Hepatocyte (in vitro differentiated cells): ENCODE results near the gene PRPF6.

Source experiments
- EZH2 ChIP-seq: fragments of 200-600 bp; sonication (generic); IDR thresholded peaks from 2 replicates; pipeline ENCODE4 v1.6.1; 2016; ENCODE audit warnings: antibody characterized with exemption, mild to moderate bottlenecking, borderline replicate concordance
- TF ChIP-seq, protein P1 (sequence below): fragments of 200-600 bp; sonication (generic); IDR thresholded peaks from 2 replicates; pipeline ENCODE4 v1.5.1; 2016; ENCODE audit warnings: antibody characterized with exemption, mild to moderate bottlenecking; ENCODE audit not compliant: poor library complexity

DNA sequence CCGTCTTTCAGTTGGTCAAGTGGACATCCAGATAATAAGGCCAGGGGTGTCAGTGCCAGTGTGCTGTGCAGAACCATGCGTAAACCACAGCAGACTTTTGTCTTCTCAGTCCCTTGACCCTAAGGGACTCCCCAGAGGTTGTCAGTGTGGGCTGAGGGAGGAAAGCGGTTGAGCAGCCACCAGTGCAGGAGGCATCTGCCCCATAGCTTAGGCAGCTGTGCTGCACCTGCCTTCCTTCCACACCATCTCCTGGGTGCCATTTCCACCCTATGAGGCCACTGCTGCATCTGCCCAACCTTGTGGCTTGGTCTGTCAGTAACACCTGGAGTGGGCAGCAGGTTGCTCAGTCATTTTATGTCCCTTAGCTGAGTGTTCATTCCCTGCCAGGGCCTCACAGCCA is 26.0 kb downstream of the PRPF6 start:
- no peak for TF ChIP-seq EZH2
- TF ChIP-seq, protein P1, sequence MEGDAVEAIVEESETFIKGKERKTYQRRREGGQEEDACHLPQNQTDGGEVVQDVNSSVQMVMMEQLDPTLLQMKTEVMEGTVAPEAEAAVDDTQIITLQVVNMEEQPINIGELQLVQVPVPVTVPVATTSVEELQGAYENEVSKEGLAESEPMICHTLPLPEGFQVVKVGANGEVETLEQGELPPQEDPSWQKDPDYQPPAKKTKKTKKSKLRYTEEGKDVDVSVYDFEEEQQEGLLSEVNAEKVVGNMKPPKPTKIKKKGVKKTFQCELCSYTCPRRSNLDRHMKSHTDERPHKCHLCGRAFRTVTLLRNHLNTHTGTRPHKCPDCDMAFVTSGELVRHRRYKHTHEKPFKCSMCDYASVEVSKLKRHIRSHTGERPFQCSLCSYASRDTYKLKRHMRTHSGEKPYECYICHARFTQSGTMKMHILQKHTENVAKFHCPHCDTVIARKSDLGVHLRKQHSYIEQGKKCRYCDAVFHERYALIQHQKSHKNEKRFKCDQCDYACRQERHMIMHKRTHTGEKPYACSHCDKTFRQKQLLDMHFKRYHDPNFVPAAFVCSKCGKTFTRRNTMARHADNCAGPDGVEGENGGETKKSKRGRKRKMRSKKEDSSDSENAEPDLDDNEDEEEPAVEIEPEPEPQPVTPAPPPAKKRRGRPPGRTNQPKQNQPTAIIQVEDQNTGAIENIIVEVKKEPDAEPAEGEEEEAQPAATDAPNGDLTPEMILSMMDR, result no peak
